ENCODE measurements around the gene FGFBP2. TPM values are rescaled to one million over a fixed set of nuclear protein-coding genes. Genes with fewer than 3 reads are reported as not detected.
"Not testable (repeated sequence)": the region's sequence is repeated elsewhere in the genome, so short reads cannot be mapped to it uniquely, and the experiment has no call there.

FGFBP2 gene
- total and polyA plus RNA-seq, 2 experiments from 2014 or later: 2.2 to 5.2 TPM

DNA sequence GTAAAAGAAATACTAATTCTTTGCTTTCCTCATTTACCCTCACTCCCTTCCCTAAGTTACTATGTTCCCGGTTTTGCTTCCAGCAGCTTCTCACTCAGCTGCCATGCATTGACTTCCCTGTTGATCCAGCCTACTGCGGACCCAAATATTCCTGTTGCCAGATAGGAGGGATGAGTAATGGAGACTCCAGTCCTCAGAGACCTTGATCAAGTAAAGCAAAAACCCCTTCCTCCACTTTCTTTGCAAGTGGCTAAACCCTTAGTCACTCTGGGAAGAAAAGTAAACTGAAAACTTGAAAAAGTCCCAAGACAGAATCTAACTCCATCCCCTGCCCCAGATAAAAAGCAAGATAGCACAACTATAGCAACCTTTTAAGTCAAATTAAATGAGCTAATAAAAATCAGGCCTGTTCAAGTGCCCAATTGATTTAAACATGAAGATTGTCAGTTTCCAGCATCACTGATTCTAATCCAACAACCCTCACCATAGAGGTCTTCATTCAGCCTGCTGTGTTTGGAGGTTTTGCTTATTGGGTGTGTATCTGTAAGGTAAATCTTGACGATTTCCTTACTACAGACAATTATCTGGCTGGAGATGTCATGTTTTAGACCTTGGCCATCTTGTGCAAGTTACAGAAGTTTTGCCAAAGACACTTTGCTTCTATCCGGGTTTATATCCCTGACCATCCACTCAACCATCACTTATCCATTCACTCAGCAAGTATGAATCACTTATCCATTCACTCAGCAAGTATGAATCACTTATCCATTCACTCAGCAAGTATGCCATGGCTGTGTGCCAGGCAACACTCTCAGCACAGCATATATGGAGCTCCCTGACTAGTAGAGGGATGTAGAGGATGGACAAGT, 42.0 kb downstream of the FGFBP2 start:
- Histone ChIP-seq H3K9me2 (replicated peaks; ENCODE audit: insufficient read depth) (no peaks in the 10 kb centered on the region), H3K4me3 (no peak overlapping the region), H3K9me3 (ENCODE audit: low read depth) (no peaks in the 10 kb centered on the region), H3K27ac (no peak overlapping the region), H4K20me1 (ENCODE audit: insufficient read depth, poor library complexity, severe bottlenecking) (no peaks in the 10 kb centered on the region), H3K79me2 (no peaks in the 10 kb centered on the region), H2AFZ (no peak overlapping the region), H3K4me1 (ENCODE audit: insufficient read depth) (no peaks in the 10 kb centered on the region), H3K36me3 (replicated peaks; ENCODE audit: insufficient read depth, low read depth) (no peaks in the 10 kb centered on the region), H3K27me3 (peaks cover 3% of the 10 kb centered on the region), H3K4me2 (no peak overlapping the region)
- no peak for TF ChIP-seq EZH2phosphoT487 (IDR thresholded peaks at IDR 0.05; ENCODE audit: low read depth, severe bottlenecking, unreplicated experiment)
- TF ChIP-seq CTCF (IDR thresholded peaks at IDR 0.05; ENCODE audit: poor library complexity): no peak
- TF ChIP-seq EZH2 (IDR thresholded peaks at IDR 0.05; ENCODE audit: borderline replicate concordance): no peak
- peak; percentile 54 for DNase-seq (ENCODE audit: low spot score)
- 64% methylated on average over 4 of the region's 4 CpGs for WGBS (ENCODE audit: low lambda C conversion rate, missing lambda C conversion rate)

- Histone ChIP-seq H3K36me3 (replicated peaks; ENCODE audit: insufficient read depth, low read depth) (no peaks in the 10 kb centered on the region), H3K27me3 (peaks cover 3% of the 10 kb centered on the region), H2AFZ (no peak overlapping the region), H3K4me1 (ENCODE audit: insufficient read depth) (no peaks in the 10 kb centered on the region), H3K79me2 (no peaks in the 10 kb centered on the region), H3K4me2 (no peak overlapping the region), H4K20me1 (ENCODE audit: insufficient read depth, poor library complexity, severe bottlenecking) (no peaks in the 10 kb centered on the region), H3K9me2 (replicated peaks; ENCODE audit: insufficient read depth) (no peaks in the 10 kb centered on the region), H3K9me3 (ENCODE audit: low read depth) (no peaks in the 10 kb centered on the region), H3K27ac (no peak overlapping the region), H3K4me3 (no peak overlapping the region)
- TF ChIP-seq CTCF (IDR thresholded peaks at IDR 0.05; ENCODE audit: poor library complexity) (no peak), EZH2 (IDR thresholded peaks at IDR 0.05; ENCODE audit: borderline replicate concordance) (no peak), EZH2phosphoT487 (IDR thresholded peaks at IDR 0.05; ENCODE audit: low read depth, severe bottlenecking, unreplicated experiment) (no peak)
- DNase-seq (ENCODE audit: low spot score): peak; percentile 26
- 65% methylated on average over 4 of the region's 4 CpGs for WGBS (ENCODE audit: low lambda C conversion rate, missing lambda C conversion rate)
These were observed 44.4 kb downstream of the FGFBP2 start for GRCh38 chr4:15918484-15919129.

- H3K36me3 ChIP-seq (replicated peaks; ENCODE audit: insufficient read depth, low read depth): no peaks in the 10 kb centered on the region
- H3K4me3 ChIP-seq: no peak overlapping the region
- H4K20me1 ChIP-seq (ENCODE audit: insufficient read depth, poor library complexity, severe bottlenecking): no peaks in the 10 kb centered on the region
- H3K9me2 ChIP-seq (replicated peaks; ENCODE audit: insufficient read depth): no peaks in the 10 kb centered on the region
- DNase-seq (ENCODE audit: low spot score): no peak
- TF ChIP-seq EZH2 (IDR thresholded peaks at IDR 0.05; ENCODE audit: borderline replicate concordance) (no peak), CTCF (IDR thresholded peaks at IDR 0.05; ENCODE audit: poor library complexity) (no peak), EZH2phosphoT487 (IDR thresholded peaks at IDR 0.05; ENCODE audit: low read depth, severe bottlenecking, unreplicated experiment) (no peak)
- H3K79me2 ChIP-seq: no peaks in the 10 kb centered on the region
- WGBS (ENCODE audit: low lambda C conversion rate, missing lambda C conversion rate): 85% methylated on average over 2 of the region's 2 CpGs
- H3K27me3 ChIP-seq: peaks cover 3% of the 10 kb centered on the region
- H2AFZ ChIP-seq: no peak overlapping the region
- no peak overlapping the region for H3K27ac ChIP-seq
- H3K4me2 ChIP-seq: no peak overlapping the region
- H3K9me3 ChIP-seq (ENCODE audit: low read depth): no peaks in the 10 kb centered on the region
- no peaks in the 10 kb centered on the region for H3K4me1 ChIP-seq (ENCODE audit: insufficient read depth)
These were observed 45.7 kb downstream of the FGFBP2 start for GRCh38 chr4:15917297-15917696.

- H3K36me3 ChIP-seq (replicated peaks; ENCODE audit: insufficient read depth, low read depth); H3K27ac ChIP-seq; H2AFZ ChIP-seq; H3K4me2 ChIP-seq; H3K4me3 ChIP-seq; H3K79me2 ChIP-seq; H3K9me2 ChIP-seq (replicated peaks; ENCODE audit: insufficient read depth); H3K9me3 ChIP-seq (ENCODE audit: low read depth); H3K4me1 ChIP-seq (ENCODE audit: insufficient read depth); DNase-seq (ENCODE audit: low spot score); H3K27me3 ChIP-seq; H4K20me1 ChIP-seq (ENCODE audit: insufficient read depth, poor library complexity, severe bottlenecking): not testable (repeated sequence)
- WGBS (ENCODE audit: low lambda C conversion rate, missing lambda C conversion rate): 93% methylated on average over 9 of the region's 9 CpGs
These were observed 46.6 kb downstream of the FGFBP2 start for GRCh38 chr4:15916358-15916757.

All from hepatocyte (in vitro differentiated cells).